COR-L47 (cell line): ENCODE results near the gene MCRIP1.

Experiments used
- DNase-seq: peaks from one replicate; lab custom pipeline; 2025; lab: John Stamatoyannopoulos, UW

Gene MCRIP1

GRCh38 chr17:81860756-81861568 lies 27.9 kb upstream of the MCRIP1 start:
- DNase-seq, result peak; percentile 100

DNA sequence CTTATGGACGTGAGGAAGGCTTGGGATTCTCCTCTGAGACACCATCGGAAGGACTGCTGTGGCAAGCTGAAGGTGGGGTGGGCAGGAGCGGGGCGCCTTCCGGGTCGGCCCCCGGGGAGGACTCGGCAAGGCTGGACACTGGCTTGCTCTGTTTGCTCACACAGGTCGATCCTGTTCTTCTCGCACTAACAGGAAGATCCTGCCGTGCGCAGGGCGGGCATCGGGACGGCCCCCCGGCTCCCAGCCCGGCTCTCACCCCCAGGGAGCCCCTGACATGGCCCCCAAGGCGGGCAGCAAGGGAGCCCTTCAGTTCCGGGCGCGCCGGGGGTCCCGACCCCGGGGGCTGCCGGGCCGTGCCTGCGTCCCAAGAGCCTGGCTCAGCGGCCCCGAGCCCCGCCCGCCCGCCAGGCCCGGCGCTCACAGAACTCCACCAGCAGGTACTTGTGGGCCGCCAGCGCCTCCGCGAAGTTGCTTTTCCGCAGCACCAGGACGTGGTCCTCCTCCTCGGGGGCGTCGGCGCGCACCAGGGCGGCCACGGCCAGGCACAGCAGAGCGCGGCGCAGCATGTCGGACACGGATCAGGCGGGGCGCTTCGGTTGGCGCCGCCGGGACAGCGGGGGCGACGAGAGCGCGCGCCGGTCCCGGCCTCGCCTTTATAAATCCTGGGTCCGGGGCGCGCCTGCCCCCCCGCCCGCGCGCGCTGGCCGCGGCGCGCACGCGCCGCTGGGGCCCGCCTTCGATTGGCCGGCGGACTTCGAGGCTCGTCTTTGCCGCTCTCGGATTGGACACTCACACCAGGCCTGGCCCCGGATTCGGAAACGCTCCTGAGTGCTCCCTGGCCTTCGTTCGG lies 27.0 kb upstream of the MCRIP1 start, which contains the start of gene P4HB:
Gene P4HB (minus strand): TSS at position 630 of the 850 bp plus-strand sequence. CDS start 64 bp downstream, at position 566.
- no peak for DNase-seq

DNA sequence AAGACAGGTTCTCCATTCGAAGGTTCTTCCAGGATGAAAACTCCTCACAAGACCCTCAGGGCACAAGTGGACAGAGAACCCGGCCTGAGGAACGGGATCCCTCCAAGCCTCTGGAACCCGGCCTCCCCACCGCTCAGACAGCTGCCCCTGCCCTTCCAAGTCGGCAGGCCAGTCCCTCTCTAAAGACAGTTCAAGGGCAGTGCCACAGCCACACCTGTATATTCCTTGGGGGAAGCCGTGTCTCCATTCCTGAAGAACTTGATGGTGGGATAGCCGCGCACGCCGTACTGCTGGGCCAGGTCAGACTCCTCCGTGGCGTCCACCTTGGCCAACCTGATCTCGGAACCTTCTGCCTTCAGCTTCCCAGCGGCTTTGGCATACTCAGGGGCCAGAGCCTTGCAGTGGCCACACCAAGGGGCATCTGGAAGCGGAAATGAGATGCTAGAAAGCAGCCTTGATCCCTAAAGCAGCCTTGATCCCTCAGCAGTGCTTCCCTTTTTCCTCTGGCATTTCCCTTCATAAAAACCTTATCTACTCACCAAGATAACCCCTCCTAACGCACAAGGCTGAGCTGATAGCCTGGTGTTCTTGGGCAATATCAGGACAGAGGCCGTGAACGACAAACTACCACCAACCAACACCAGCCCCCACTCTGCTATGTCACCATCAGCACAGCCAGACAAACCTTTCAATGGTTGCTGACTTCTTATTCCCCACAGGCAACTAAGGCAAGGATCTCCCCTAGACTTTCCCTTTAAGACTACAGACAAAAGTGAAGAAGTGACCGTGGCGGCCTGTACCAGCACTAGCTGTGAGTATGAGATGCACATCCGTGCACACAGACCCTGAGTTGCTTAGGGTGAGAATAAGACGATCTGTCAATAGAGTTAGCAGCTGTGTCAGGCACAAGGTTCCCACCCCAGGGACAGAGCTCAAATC lies 26.1 kb upstream of the MCRIP1 start:
- DNase-seq, result no peak

- no peak for DNase-seq
Measured at GRCh38 chr17:81858170-81858966, 25.3 kb upstream of the MCRIP1 start.

GRCh38 chr17:81854974-81855774 lies 22.1 kb upstream of the MCRIP1 start:
- DNase-seq, result no peak

GRCh38 chr17:81852237-81852636 lies 19.1 kb upstream of the MCRIP1 start:
- no peak for DNase-seq

GRCh38 chr17:81851423-81851822 lies 18.3 kb upstream of the MCRIP1 start:
- DNase-seq, result no peak

GRCh38 chr17:81849457-81849856 lies 16.4 kb upstream of the MCRIP1 start:
- DNase-seq, result no peak

DNA sequence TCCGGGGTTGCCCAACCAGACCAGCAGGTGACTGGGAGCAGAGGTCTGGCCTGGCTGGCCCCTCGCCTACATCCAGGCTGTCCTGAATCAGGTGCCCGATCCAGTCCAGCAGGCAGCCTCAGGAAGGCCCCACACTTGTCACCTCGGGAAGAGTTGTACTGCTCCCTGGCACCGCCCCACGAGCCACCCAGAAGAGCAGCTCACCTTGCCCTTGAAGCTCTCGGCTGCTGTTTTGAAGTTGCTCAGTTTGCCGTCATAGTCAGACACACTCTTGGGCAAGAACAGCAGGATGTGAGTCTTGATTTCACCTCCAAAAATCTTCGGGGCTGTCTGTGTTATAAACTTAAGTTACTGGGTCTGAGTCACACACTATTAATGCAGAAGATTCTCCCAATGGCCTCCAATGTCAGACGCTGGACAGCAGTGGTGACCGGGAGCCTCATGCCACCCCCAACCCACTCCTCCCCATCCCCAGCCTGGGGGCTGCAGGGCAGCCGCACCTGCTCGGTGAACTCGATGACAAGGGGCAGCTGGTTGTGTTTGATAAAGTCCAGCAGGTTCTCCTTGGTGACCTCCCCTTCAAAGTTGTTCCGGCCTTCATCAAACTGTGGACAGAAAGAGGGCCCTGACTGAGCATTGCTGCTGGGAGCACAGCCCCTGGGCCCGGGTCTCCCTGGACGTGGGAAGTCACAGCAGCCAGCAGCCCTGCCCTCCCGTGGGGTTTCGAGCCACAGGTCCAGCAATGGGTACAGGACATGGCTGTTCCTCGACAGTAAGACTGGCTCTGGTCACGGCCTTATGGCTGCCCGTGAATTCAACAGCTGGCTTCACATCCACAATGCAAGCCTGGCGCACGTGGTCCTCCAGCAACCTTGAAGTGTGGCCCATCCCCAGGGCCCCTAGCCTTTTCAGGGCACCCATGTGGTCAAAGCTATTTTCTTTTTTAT lies 13.9 kb upstream of the MCRIP1 start:
- DNase-seq, result no peak

DNA sequence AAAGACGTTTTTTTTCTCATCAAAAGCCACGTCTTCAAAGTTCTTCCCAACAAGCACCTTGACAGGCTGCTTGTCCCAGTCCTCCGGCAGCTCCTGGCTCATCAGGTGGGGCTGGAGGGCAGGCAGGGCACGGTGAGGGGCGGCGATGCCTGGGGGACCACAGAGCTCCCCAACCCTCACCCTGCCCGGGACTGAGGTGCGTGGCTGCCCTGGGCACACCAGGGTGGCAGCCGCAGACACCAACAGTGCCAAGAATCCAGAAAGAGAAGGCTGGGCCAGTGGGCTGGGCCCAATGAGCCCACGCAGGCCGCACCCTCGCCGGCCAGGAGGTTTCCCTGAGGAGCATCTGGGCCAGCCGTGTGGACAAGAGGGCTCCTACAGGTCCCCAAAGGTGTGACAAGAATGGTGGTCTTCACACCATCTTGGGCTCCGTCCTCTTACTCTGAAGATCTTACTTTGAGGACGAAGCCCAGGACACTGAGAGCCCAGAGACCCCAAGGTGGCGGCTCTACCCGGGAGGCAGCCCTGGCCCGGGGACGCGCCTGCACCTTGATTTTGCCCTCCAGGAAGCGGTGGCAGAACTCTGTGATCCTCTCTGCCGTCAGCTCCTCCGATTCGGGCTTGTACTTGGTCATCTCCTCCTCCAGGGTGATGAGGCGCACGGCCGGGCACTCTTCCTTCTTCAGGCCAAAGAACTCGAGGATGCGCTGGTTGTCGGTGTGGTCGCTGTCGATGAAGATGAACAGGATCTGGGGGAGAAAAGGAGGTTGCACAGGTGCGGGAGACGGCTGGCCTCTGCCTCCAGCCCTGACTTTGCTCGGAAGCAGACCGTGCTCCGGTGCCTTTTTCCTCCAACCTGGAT lies 13.0 kb upstream of the MCRIP1 start:
- no peak for DNase-seq

DNA sequence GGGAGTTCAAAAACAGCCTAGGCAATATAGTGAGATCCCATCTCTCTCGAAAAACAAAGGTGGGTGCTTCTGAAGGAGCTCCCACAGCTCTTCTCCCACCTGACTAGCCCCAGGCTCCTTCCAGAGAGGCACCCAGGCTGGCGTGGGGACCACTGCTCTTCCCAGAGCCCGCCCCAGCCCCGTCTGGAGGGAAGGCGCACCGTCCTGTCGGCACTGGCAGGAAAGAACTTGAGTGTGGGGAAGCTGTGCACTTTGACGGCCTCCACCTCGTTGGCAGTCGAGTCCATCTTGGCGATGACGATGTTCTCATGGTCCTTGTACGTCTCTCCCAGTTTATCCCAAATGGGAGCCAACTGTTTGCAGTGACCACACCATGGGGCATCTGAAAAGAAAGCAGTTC lies 12.3 kb upstream of the MCRIP1 start:
- no peak for DNase-seq

- DNase-seq, result no peak
Measured at GRCh38 chr17:81844887-81845286, 11.8 kb upstream of the MCRIP1 start.

DNA sequence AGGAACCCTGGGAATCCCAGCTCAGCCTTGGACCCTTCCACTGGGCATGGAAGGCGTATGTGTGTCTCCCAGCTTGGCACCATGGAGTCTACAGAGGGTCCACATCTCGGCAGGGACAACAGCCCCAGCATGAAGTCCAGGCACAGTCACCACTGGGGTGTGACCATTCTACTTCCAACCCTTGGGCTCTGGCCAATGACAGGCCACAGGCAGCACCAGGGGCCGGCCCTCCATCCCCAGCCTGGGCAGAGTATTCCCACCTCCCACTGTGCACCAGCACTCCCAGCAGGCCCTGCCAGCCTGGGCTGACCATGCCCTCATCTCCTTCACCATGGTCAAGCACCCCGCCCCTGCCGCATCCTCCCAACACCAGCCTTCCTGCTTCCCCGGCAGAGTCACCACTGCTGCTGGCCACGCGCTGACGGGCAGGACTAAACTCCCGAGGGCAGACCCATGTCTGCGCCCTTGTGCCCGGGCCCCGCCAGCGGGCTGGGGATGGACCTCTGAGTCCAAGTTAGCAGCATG lies 11.3 kb upstream of the MCRIP1 start:
- no peak for DNase-seq

- DNase-seq, result no peak
Measured at GRCh38 chr17:81843713-81844326, 10.7 kb upstream of the MCRIP1 start.

DNA sequence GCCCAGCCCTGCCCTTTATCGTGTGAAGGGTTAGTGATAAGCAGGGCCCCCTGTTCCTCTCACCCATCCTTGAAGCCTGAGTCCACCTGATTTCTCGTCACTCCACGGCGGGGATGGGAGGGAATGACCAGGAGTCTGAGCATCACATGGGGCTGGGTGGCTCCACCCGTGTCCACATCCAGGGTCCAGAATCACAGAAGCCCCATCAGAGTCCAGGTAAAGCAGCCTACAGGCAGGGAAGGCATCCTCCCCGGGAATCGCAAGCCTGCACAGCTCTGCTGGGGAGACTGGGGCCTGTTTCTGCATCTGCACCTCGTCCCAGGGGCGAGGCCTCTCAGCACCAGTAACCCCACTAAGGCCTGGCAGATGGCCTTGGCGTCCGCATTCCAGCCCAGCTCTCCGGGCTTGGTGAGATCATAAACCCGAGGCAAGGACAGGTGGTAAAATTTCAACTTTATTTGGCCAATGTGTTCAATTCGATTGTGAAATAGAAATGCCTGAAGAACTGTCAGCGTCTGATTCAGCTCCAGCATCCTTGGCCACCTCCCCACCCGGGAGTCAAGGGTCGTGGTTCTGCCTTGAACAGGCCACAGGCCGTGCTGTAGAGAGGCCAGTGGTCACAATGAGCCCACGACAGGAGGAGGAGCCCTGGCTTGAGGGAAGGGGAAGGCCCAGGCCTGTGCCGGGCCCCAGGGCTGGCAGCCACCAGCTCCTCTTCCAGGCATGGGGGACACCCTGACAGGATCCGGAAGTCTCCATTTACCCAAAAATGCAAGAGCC lies 9.8 kb upstream of the MCRIP1 start:
- no peak for DNase-seq

GRCh38 chr17:81842378-81842724 lies 9.3 kb upstream of the MCRIP1 start:
- no peak for DNase-seq

DNA sequence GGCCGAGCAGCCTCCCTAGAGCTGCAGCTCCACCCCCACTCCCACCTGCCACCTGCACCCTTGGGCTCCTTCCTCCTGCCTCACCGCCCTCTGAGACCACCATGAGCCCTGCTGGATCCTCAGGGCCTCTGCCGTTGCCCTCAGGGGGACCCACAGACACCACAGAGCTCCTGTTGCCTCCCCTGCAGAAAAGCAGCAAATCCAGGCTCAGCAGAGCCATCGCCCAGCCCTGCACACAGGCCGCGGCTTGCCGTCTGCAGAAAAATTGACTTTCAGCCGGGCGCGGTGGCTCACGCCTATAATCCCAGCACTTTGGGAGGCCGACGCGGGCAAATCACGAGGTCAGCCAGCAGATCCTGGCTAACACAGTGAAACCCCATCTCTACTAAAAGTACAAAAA lies 8.8 kb upstream of the MCRIP1 start:
- DNase-seq, result no peak
